Smooth muscle cell (in vitro differentiated cells): ENCODE data around the gene TM7SF2. TPM values are rescaled to one million over a fixed set of nuclear protein-coding genes. Genes with fewer than 3 reads are reported as not detected.

ENCODE experiments used
- DNase-seq: peaks from one replicate; lab custom pipeline; 2025; ENCODE audit not compliant: unreplicated experiment; lab: John Stamatoyannopoulos, UW
- H2AFZ ChIP-seq: fragments of 200-600 bp; sonication (generic); 2 replicates; pipeline ENCODE4 v1.6.0; 2016; ENCODE audit warnings: antibody characterized with exemption, low read depth, mild to moderate bottlenecking
- H3F3A ChIP-seq: fragments of 200-600 bp; sonication (generic); 2 replicates; pipeline ENCODE4 v1.6.0; 2017; ENCODE audit warnings: antibody characterized with exemption, low read depth
- H3K27ac ChIP-seq: fragments of 200-600 bp; sonication (generic); 2 replicates; pipeline ENCODE4 v1.5.1; 2016; ENCODE audit warnings: low read depth, mild to moderate bottlenecking
- H3K27me3 ChIP-seq: fragments of 200-600 bp; sonication (generic); 2 replicates; pipeline ENCODE4 v1.6.1; 2016; ENCODE audit warnings: low read depth, mild to moderate bottlenecking
- H3K36me3 ChIP-seq: fragments of 200-600 bp; sonication (generic); 2 replicates; pipeline ENCODE4 v1.5.1; 2016; ENCODE audit warnings: low read depth
- H3K4me1 ChIP-seq: fragments of 200-600 bp; sonication (generic); 2 replicates; pipeline ENCODE4 v1.5.1; 2016; ENCODE audit warnings: low read depth
- H3K4me2 ChIP-seq: fragments of 200-600 bp; sonication (generic); 2 replicates; pipeline ENCODE4 v1.6.0; 2016; ENCODE audit warnings: mild to moderate bottlenecking
- H3K4me3 ChIP-seq: fragments of 200-600 bp; sonication (generic); 2 replicates; pipeline ENCODE4 v1.5.1; 2016; ENCODE audit warnings: mild to moderate bottlenecking
- H3K79me2 ChIP-seq: fragments of 200-600 bp; sonication (generic); 2 replicates; pipeline ENCODE4 v1.6.0; 2016; ENCODE audit warnings: low read depth, mild to moderate bottlenecking
- H3K9ac ChIP-seq: fragments of 200-600 bp; sonication (generic); 2 replicates; pipeline ENCODE4 v1.6.0; 2016; ENCODE audit warnings: low read depth
- H3K9me3 ChIP-seq: fragments of 200-600 bp; sonication (generic); replicated peaks from 2 replicates; pipeline ENCODE4 v1.5.1; 2016; ENCODE audit warnings: low read depth
- H4K20me1 ChIP-seq: fragments of 200-600 bp; sonication (generic); 2 replicates; pipeline ENCODE4 v1.6.0; 2016; ENCODE audit warnings: low read depth
- CTCF ChIP-seq: fragments of 200-600 bp; sonication (generic); IDR thresholded peaks from 2 replicates; pipeline ENCODE4 v1.5.1; 2017; ENCODE audit warnings: borderline replicate concordance, mild to moderate bottlenecking, antibody characterized with exemption; ENCODE audit not compliant: insufficient read depth, poor library complexity, severe bottlenecking
- WGBS: methylation state at CpG from one replicate; pipeline ENCODE4 v1.1.7; 2016; ENCODE audit warnings: low lambda C conversion rate; 5-methylcytosine and 5-hydroxymethylcytosine counted together
- microRNA-seq: library from miRNA; unstranded; fragments of <30 nt; microRNA quantifications from one replicate; pipeline ENCODE4, GENCODE V29; 2016; ENCODE audit warnings: borderline number of aligned reads
- polyA plus RNA-seq: library from polyadenylated mRNA; unstranded; fragments of >200 nt; fragmentation: Nextera tagmentation; extraction: Ambion mirVana; gene quantifications from 2 replicates; pipeline ENCODE4 v1.2.1, GENCODE V29; 2016
- small RNA-seq: library from RNA; depleted of rRNA; stranded (forward); fragments of <200 nt; gene quantifications from one replicate; pipeline ENCODE3, GENCODE V24; 2014
- total RNA-seq: library from RNA; depleted of rRNA; stranded (reverse); fragments of >200 nt; gene quantifications from 2 replicates; pipeline ENCODE4 v1.2.3, GENCODE V29; 2014

TM7SF2 gene
- total and polyA plus RNA-seq, 2 experiments from 2014 or later: 16.8 to 17.4 TPM

DNA sequence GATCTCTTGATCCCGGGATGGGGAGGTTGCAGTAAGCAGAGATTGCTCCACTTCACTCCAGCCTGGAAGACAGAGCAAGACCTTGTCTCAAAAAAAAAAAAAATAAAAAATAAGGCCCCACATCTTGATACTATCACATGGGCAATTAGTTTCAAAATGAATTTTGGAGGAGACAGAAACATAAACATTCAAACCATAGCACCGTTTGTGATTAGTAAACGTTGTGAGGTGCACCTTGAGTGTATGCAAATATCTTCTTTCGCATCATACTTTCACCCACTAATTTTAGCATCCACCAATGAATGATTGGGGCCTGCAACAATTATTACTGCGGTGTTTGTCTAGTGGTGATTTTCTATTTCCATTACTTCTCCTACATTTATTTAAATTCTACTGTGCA lies 47.3 kb downstream of the TM7SF2 start:
- no peak overlapping the region for H3K4me2 ChIP-seq

GRCh38 chr11:65160643-65161042 lies 49.0 kb downstream of the TM7SF2 start:
- Histone ChIP-seq H3F3A (no peaks in the 10 kb centered on the region), H3K4me1 (no peaks in the 10 kb centered on the region), H3K9me3 (no peaks in the 10 kb centered on the region), H3K4me2 (no peak overlapping the region), H3K79me2 (no peaks in the 10 kb centered on the region), H2AFZ (no peak overlapping the region), H3K4me3 (no peak overlapping the region), H4K20me1 (no peaks in the 10 kb centered on the region), H3K27me3 (no peaks in the 10 kb centered on the region), H3K27ac (no peak overlapping the region), H3K9ac (no peak overlapping the region), H3K36me3 (no peaks in the 10 kb centered on the region)
- no peak for TF ChIP-seq CTCF
- no peak for DNase-seq
- 80% methylated on average over 3 of the region's 3 CpGs for WGBS

More for the DNA sequence above, 47.3 kb downstream of the TM7SF2 start:
- no peak overlapping the region for H3K4me3 ChIP-seq
- H3F3A ChIP-seq: no peaks in the 10 kb centered on the region
- no peak overlapping the region for H3K9ac ChIP-seq
- H3K9me3 ChIP-seq: no peaks in the 10 kb centered on the region
- H3K79me2 ChIP-seq: no peaks in the 10 kb centered on the region
- no peaks in the 10 kb centered on the region for H4K20me1 ChIP-seq
- H3K27ac ChIP-seq: no peak overlapping the region
- no peaks in the 10 kb centered on the region for H3K36me3 ChIP-seq
- H3K27me3 ChIP-seq: no peaks in the 10 kb centered on the region
- no peak overlapping the region for H2AFZ ChIP-seq
- WGBS: 80% methylated on average over 5 of the region's 5 CpGs
- H3K4me1 ChIP-seq: no peaks in the 10 kb centered on the region
- no peak for DNase-seq
- no peak for TF ChIP-seq CTCF

- Histone ChIP-seq H3K9me3 (no peaks in the 10 kb centered on the region), H3K4me3 (no peak overlapping the region), H4K20me1 (no peaks in the 10 kb centered on the region), H3K36me3 (no peaks in the 10 kb centered on the region), H3K27me3 (no peaks in the 10 kb centered on the region), H2AFZ (no peak overlapping the region), H3K27ac (no peak overlapping the region), H3K4me1 (no peaks in the 10 kb centered on the region), H3K4me2 (no peak overlapping the region), H3F3A (no peaks in the 10 kb centered on the region), H3K79me2 (no peaks in the 10 kb centered on the region), H3K9ac (no peak overlapping the region)
- 67% methylated on average over 2 of the region's 2 CpGs for WGBS
- no peak for TF ChIP-seq CTCF
- DNase-seq: no peak
These were observed 52.0 kb downstream of the TM7SF2 start for GRCh38 chr11:65163684-65164083.

Small RNA genes lying within 50 kb of the gene (microRNA-seq; reads per million reads assigned to microRNA genes)
- 4.1 reads per million for gene MIR6751

Small RNA genes lying within 50 kb of the gene (small RNA-seq; reads per million reads assigned to genes)
- gene HIGD1AP10 (0.18 reads per million), gene PDCL2P2 (not detected), gene RNU2-23P (0.11 reads per million)

Other genes starting within 250 kb of the TM7SF2 start
- gene EHD1, start 233.3 kb upstream of the TM7SF2 start, total RNA-seq: 30.9 and 59.8 TPM in 2 replicates
- gene EHD1, start 233.3 kb upstream of the TM7SF2 start, polyA plus RNA-seq: 42.8 and 46.7 TPM in 2 replicates
- gene ATG2A, start 194.7 kb upstream of the TM7SF2 start, total RNA-seq: 4.8 and 4.9 TPM in 2 replicates
- gene ATG2A, start 194.7 kb upstream of the TM7SF2 start, polyA plus RNA-seq: 6.2 and 8.6 TPM in 2 replicates
- gene PPP2R5B, start 187.2 kb upstream of the TM7SF2 start, total RNA-seq: 14.9 and 20.7 TPM in 2 replicates
- gene PPP2R5B, start 187.2 kb upstream of the TM7SF2 start, polyA plus RNA-seq: 32.7 and 36.6 TPM in 2 replicates
- not detected in 2 replicates for gene GPHA2, start 176.0 kb upstream of the TM7SF2 start, total RNA-seq
- 0.40 TPM in 1 of 2 replicates, not detected in the other for gene GPHA2, start 176.0 kb upstream of the TM7SF2 start, polyA plus RNA-seq
- gene MAJIN, start 139.8 kb upstream of the TM7SF2 start, total RNA-seq: not detected in 2 replicates
- not detected in 2 replicates for gene MAJIN, start 139.8 kb upstream of the TM7SF2 start, polyA plus RNA-seq
- gene BATF2, start 114.9 kb upstream of the TM7SF2 start, total RNA-seq: not detected in 2 replicates
- 0.41 TPM in 1 of 2 replicates, not detected in the other for gene BATF2, start 114.9 kb upstream of the TM7SF2 start, polyA plus RNA-seq
- 61.0 and 83.3 TPM in 2 replicates for gene ARL2, start 97.7 kb upstream of the TM7SF2 start, total RNA-seq
- gene ARL2, start 97.7 kb upstream of the TM7SF2 start, polyA plus RNA-seq: 116 and 122 TPM in 2 replicates
- 9.4 and 14.8 TPM in 2 replicates for gene SNX15, start 84.4 kb upstream of the TM7SF2 start, total RNA-seq
- gene SNX15, start 84.4 kb upstream of the TM7SF2 start, polyA plus RNA-seq: 24.7 and 25.1 TPM in 2 replicates
- gene SAC3D1, start 70.7 kb upstream of the TM7SF2 start, total RNA-seq: 7.4 and 7.6 TPM in 2 replicates
- gene SAC3D1, start 70.7 kb upstream of the TM7SF2 start, polyA plus RNA-seq: 26.2 and 33.3 TPM in 2 replicates
- gene NAALADL1, start 53.3 kb upstream of the TM7SF2 start, total RNA-seq: 1.0 and 1.8 TPM in 2 replicates
- gene NAALADL1, start 53.3 kb upstream of the TM7SF2 start, polyA plus RNA-seq: 2.0 and 7.0 TPM in 2 replicates
- gene CDCA5, start 27.8 kb upstream of the TM7SF2 start, total RNA-seq: 8.0 and 8.3 TPM in 2 replicates
- 8.5 and 11.2 TPM in 2 replicates for gene CDCA5, start 27.8 kb upstream of the TM7SF2 start, polyA plus RNA-seq
- 49.1 and 91.0 TPM in 2 replicates for gene ZFPL1, start 27.6 kb upstream of the TM7SF2 start, total RNA-seq
- 81.0 and 87.1 TPM in 2 replicates for gene ZFPL1, start 27.6 kb upstream of the TM7SF2 start, polyA plus RNA-seq
- 104 and 154 TPM in 2 replicates for gene VPS51, start 15.7 kb upstream of the TM7SF2 start, total RNA-seq
- 55.2 and 65.0 TPM in 2 replicates for gene VPS51, start 15.7 kb upstream of the TM7SF2 start, polyA plus RNA-seq
- gene ZNHIT2, start 5.8 kb downstream of the TM7SF2 start, total RNA-seq: 9.1 and 13.8 TPM in 2 replicates
- 14.5 and 19.5 TPM in 2 replicates for gene ZNHIT2, start 5.8 kb downstream of the TM7SF2 start, polyA plus RNA-seq
- 373 and 509 TPM in 2 replicates for gene FAU, start 10.3 kb downstream of the TM7SF2 start, total RNA-seq
- gene FAU, start 10.3 kb downstream of the TM7SF2 start, polyA plus RNA-seq: 537 and 578 TPM in 2 replicates
- gene MRPL49, start 10.4 kb downstream of the TM7SF2 start, total RNA-seq: 28.2 and 43.0 TPM in 2 replicates
- 53.2 and 55.4 TPM in 2 replicates for gene MRPL49, start 10.4 kb downstream of the TM7SF2 start, polyA plus RNA-seq
- gene SYVN1, start 22.6 kb downstream of the TM7SF2 start, total RNA-seq: 39.9 and 52.0 TPM in 2 replicates
- gene SYVN1, start 22.6 kb downstream of the TM7SF2 start, polyA plus RNA-seq: 30.0 and 32.0 TPM in 2 replicates
- gene SPDYC, start 58.4 kb downstream of the TM7SF2 start, total RNA-seq: not detected in 2 replicates
- not detected in 2 replicates for gene SPDYC, start 58.4 kb downstream of the TM7SF2 start, polyA plus RNA-seq
- gene CAPN1, start 70.1 kb downstream of the TM7SF2 start, total RNA-seq: 93.0 and 126 TPM in 2 replicates
- gene CAPN1, start 70.1 kb downstream of the TM7SF2 start, polyA plus RNA-seq: 109 and 149 TPM in 2 replicates
- 2.5 and 4.4 TPM in 2 replicates for gene POLA2, start 150.1 kb downstream of the TM7SF2 start, total RNA-seq
- gene POLA2, start 150.1 kb downstream of the TM7SF2 start, polyA plus RNA-seq: 8.4 and 9.2 TPM in 2 replicates
- 0.94 and 4.0 TPM in 2 replicates for gene CDC42EP2, start 203.0 kb downstream of the TM7SF2 start, total RNA-seq
- 7.8 and 13.0 TPM in 2 replicates for gene CDC42EP2, start 203.0 kb downstream of the TM7SF2 start, polyA plus RNA-seq
- gene DPF2, start 222.0 kb downstream of the TM7SF2 start, total RNA-seq: 40.1 and 40.5 TPM in 2 replicates
- 69.4 and 82.1 TPM in 2 replicates for gene DPF2, start 222.0 kb downstream of the TM7SF2 start, polyA plus RNA-seq
- 0.49 TPM in 1 of 2 replicates, not detected in the other for gene TIGD3, start 242.9 kb downstream of the TM7SF2 start, total RNA-seq
- gene TIGD3, start 242.9 kb downstream of the TM7SF2 start, polyA plus RNA-seq: not detected in 2 replicates